ENCODE results near the gene EVL.

Gene EVL

DNA sequence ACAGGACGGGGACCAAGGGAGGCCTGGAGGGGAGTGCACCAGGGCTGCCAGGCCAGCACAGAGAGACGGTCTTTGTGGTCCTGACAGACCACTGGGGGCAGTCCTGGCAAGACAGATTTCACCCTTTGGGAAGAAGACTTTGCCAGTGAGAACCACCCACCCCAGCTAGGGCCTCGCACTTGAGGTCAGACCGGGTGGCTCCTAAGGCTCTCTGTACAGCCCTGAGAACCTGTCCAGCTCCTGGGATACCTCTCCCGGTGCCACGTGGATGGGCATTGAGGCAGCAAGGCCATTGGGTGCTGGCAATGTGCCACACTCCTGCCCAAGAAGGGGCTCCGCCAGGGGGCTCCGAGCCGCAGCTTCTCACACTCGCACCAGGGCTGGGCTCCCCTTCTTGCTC, 51.8 kb downstream of the EVL start:
- no peak for ATAC-seq
- TF ChIP-seq, protein P1, sequence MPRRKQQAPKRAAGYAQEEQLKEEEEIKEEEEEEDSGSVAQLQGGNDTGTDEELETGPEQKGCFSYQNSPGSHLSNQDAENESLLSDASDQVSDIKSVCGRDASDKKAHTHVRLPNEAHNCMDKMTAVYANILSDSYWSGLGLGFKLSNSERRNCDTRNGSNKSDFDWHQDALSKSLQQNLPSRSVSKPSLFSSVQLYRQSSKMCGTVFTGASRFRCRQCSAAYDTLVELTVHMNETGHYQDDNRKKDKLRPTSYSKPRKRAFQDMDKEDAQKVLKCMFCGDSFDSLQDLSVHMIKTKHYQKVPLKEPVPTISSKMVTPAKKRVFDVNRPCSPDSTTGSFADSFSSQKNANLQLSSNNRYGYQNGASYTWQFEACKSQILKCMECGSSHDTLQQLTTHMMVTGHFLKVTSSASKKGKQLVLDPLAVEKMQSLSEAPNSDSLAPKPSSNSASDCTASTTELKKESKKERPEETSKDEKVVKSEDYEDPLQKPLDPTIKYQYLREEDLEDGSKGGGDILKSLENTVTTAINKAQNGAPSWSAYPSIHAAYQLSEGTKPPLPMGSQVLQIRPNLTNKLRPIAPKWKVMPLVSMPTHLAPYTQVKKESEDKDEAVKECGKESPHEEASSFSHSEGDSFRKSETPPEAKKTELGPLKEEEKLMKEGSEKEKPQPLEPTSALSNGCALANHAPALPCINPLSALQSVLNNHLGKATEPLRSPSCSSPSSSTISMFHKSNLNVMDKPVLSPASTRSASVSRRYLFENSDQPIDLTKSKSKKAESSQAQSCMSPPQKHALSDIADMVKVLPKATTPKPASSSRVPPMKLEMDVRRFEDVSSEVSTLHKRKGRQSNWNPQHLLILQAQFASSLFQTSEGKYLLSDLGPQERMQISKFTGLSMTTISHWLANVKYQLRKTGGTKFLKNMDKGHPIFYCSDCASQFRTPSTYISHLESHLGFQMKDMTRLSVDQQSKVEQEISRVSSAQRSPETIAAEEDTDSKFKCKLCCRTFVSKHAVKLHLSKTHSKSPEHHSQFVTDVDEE (CRISPR knock-in tag; IDR thresholded peaks at IDR 0.05), result no peak
- TF ChIP-seq ARNTL (CRISPR knock-in tag; IDR thresholded peaks at IDR 0.05; ENCODE audit: borderline replicate concordance, low read depth) (no peak), ZNF70 (CRISPR knock-in tag; IDR thresholded peaks at IDR 0.05) (no peak), OSR1 (CRISPR knock-in tag; IDR thresholded peaks at IDR 0.05) (no peak), ZFP30 (CRISPR knock-in tag; IDR thresholded peaks at IDR 0.05) (no peak), ZFP3 (CRISPR knock-in tag; IDR thresholded peaks at IDR 0.05) (no peak), RARB (CRISPR knock-in tag; IDR thresholded peaks at IDR 0.05) (no peak), TCF4 (CRISPR knock-in tag; IDR thresholded peaks at IDR 0.05; ENCODE audit: borderline replicate concordance) (no peak), GLIS3 (CRISPR knock-in tag; IDR thresholded peaks at IDR 0.05) (no peak), ZC3H10 (CRISPR knock-in tag; IDR thresholded peaks at IDR 0.05) (no peak), BACH2 (CRISPR knock-in tag; IDR thresholded peaks at IDR 0.05; ENCODE audit: borderline replicate concordance) (no peak), CSDC2 (CRISPR knock-in tag; IDR thresholded peaks at IDR 0.05) (no peak), ESRRG (CRISPR knock-in tag; IDR thresholded peaks at IDR 0.05) (no peak), ZNF8 (CRISPR knock-in tag; IDR thresholded peaks at IDR 0.05) (no peak)
- TF ChIP-seq, protein P2, sequence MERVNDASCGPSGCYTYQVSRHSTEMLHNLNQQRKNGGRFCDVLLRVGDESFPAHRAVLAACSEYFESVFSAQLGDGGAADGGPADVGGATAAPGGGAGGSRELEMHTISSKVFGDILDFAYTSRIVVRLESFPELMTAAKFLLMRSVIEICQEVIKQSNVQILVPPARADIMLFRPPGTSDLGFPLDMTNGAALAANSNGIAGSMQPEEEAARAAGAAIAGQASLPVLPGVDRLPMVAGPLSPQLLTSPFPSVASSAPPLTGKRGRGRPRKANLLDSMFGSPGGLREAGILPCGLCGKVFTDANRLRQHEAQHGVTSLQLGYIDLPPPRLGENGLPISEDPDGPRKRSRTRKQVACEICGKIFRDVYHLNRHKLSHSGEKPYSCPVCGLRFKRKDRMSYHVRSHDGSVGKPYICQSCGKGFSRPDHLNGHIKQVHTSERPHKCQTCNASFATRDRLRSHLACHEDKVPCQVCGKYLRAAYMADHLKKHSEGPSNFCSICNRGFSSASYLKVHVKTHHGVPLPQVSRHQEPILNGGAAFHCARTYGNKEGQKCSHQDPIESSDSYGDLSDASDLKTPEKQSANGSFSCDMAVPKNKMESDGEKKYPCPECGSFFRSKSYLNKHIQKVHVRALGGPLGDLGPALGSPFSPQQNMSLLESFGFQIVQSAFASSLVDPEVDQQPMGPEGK (CRISPR knock-in tag; IDR thresholded peaks at IDR 0.05; ENCODE audit: borderline replicate concordance), result no peak
- TF ChIP-seq, protein P3, sequence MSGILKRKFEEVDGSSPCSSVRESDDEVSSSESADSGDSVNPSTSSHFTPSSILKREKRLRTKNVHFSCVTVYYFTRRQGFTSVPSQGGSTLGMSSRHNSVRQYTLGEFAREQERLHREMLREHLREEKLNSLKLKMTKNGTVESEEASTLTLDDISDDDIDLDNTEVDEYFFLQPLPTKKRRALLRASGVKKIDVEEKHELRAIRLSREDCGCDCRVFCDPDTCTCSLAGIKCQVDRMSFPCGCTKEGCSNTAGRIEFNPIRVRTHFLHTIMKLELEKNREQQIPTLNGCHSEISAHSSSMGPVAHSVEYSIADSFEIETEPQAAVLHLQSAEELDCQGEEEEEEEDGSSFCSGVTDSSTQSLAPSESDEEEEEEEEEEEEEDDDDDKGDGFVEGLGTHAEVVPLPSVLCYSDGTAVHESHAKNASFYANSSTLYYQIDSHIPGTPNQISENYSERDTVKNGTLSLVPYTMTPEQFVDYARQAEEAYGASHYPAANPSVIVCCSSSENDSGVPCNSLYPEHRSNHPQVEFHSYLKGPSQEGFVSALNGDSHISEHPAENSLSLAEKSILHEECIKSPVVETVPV (CRISPR knock-in tag; IDR thresholded peaks at IDR 0.05), result no peak
- TF ChIP-seq, protein P4, sequence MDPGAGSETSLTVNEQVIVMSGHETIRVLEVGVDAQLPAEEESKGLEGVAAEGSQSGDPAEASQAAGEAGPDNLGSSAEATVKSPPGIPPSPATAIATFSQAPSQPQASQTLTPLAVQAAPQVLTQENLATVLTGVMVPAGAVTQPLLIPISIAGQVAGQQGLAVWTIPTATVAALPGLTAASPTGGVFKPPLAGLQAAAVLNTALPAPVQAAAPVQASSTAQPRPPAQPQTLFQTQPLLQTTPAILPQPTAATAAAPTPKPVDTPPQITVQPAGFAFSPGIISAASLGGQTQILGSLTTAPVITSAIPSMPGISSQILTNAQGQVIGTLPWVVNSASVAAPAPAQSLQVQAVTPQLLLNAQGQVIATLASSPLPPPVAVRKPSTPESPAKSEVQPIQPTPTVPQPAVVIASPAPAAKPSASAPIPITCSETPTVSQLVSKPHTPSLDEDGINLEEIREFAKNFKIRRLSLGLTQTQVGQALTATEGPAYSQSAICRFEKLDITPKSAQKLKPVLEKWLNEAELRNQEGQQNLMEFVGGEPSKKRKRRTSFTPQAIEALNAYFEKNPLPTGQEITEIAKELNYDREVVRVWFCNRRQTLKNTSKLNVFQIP (CRISPR knock-in tag; IDR thresholded peaks at IDR 0.05; ENCODE audit: borderline replicate concordance, low read depth), result no peak
- TF ChIP-seq, protein P5, sequence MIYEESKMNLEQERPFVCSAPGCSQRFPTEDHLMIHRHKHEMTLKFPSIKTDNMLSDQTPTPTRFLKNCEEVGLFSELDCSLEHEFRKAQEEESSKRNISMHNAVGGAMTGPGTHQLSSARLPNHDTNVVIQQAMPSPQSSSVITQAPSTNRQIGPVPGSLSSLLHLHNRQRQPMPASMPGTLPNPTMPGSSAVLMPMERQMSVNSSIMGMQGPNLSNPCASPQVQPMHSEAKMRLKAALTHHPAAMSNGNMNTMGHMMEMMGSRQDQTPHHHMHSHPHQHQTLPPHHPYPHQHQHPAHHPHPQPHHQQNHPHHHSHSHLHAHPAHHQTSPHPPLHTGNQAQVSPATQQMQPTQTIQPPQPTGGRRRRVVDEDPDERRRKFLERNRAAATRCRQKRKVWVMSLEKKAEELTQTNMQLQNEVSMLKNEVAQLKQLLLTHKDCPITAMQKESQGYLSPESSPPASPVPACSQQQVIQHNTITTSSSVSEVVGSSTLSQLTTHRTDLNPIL (CRISPR knock-in tag; IDR thresholded peaks at IDR 0.05; ENCODE audit: low read depth), result no peak

DNA sequence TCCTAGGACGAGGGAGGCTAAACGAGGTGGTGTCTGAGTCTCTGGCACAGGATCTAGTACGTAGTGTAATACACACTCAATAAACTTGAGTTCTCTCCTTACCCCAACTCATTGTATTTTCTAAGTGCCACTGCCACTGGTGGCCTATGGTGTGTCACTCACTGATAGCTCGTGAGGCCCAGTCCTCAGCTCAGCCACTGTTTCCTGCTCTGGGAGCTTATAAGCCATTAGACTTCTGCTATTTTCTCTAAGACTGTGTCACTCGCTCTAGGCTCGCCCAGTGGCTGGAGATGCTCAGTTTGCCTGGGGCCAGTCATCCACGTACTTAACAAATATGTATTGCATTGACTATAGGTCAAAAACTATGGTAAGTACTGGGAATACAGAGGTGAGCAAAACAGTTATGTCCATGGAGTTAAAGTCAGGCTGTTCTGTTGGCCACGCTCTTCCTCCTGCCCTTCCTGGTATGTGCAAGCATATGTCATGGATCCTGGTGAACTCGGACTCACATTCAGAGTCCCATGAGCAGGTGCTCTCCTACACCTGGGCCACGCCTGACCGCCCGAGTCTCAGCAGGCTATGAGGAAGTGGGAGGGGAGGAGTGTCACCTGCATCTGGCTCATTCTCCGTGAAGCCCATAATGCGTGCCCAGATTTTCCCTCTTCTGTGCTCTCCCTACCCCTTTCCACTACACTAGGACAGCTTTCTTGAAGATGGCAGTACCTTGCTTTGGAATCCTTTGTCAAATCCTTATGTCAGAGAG, 52.6 kb downstream of the EVL start:
- TF ChIP-seq GLIS3 (CRISPR knock-in tag; IDR thresholded peaks at IDR 0.05) (no peak), CSDC2 (CRISPR knock-in tag; IDR thresholded peaks at IDR 0.05) (no peak)
- TF ChIP-seq, protein P3 (CRISPR knock-in tag; IDR thresholded peaks at IDR 0.05), result no peak

More for the DNA sequence above, 52.6 kb downstream of the EVL start:
- ATAC-seq, result no peak

Measured in SK-N-SH treated with all-trans-retinoic acid at 6 μM for 48 hours (cell line).